Ureter (tissue), 1 donor: ENCODE measurements around the gene FNDC3B. TPM values are rescaled to one million over a fixed set of nuclear protein-coding genes. Genes with fewer than 3 reads are reported as not detected.

ENCODE experiments used
- DNase-seq: peaks from one replicate; pipeline ENCODE4 v3.0.0-alpha.2; 2020; ENCODE audit warnings: low spot score
- total RNA-seq: library from RNA; stranded (reverse); gene quantifications from one replicate; pipeline ENCODE4 v1.2.4, GENCODE V29; 2023
- donor health status: DM: yes; HTN: yes; CAD: no.

Gene FNDC3B
- total RNA-seq, 1 donor from 2014 or later, result 191 TPM

DNA sequence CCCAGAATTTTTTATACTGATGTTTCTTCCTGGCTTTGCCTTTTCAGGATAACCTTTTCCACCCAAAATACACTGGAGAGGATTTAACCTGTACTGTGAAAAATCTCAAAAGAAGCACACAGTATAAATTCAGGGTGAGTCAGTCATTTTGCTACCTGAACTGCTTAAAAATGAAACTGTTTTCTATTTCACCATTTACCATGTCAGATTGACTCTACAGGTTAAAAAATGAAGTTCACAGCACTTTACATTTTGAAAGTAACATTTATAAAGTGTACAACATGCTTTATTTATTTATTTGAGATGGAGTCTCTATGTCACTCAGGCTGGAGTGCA lies 293.6 kb downstream of the FNDC3B start:
- DNase-seq, result no peak

DNA sequence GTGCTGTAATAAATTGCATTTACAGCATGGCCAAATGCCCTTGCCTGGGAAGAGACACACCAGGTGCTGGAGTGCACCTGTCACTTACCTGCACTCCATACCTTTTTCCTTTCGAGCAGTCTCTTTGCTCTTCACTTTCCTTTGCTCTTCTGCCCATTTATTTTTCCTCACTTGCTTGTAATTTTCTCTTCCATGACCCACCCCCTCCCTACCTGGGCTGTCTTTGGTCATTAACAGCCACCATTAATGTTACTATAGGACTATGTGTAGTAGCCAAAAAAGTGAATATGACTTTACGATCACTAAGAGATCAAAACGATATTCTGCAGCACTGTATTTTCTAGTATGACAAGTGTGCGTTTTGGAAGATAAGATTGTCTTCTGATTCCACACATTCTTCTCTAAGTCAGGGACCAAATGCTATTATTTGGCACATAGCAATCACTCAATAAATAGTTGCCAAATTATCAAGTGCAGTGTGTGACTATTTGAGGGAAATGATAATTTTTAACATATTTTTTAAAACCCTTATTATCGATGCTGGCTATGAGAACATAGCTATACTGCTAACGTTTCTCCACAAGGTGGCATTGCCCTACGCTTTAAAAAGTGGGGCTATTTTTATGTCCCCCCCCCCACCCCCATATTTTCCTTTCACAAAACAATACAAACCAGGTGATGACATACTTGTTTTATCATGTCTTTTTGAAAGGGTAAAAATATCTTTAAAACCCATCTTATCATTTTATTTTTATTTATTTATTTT lies 294.5 kb downstream of the FNDC3B start:
- no peak for DNase-seq

GRCh38 chr3:172334671-172335207 lies 295.4 kb downstream of the FNDC3B start:
- no peak for DNase-seq

DNA sequence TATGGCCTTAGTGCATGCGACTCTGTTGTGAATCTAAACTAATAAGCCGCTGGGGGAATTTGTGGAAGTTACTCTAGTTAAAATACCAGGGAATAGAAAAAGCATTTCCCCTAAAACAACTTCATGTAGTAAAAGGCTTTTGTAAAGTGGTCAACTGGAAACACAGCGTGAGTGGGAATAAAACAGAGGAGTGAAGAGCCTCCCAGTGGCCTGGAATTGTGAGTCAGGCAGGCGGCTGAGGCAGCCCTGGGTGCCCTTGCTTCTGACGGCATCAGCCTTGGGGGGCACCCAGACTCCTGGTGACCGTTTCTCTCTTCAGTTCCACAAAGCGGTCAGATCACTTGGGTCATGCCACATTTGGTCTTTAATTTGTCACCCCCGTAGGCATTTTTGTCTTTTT lies 300.5 kb downstream of the FNDC3B start:
- no peak for DNase-seq

GRCh38 chr3:172340583-172340982 lies 301.2 kb downstream of the FNDC3B start:
- no peak for DNase-seq

DNA sequence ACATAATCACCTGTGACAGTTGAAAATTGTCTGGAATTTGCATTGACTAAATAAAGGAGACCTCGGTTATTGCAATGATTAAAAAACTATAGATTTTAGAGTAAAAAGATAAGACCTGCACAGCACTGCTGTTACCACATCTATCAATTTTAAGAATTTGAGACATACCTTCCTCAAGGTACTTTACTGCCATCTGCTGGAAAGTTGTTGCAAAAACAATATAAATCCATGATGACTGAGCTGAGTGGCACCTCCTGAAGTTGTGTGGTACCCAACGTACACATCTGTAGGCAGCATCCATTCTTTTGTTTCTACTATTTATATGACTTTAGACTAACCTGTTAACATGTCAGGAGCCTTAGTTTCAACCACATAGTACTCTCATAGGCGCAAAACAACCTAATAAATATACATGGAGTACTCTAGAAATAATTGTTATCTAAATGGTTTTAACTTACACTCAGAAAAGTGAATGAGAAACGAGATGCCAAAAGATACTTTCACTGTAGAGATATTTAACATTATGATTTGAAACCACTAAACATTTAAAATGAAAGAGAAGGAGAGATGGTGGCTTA lies 302.2 kb downstream of the FNDC3B start:
- DNase-seq, result no peak

- no peak for DNase-seq
Measured at GRCh38 chr3:172342097-172342659, 302.8 kb downstream of the FNDC3B start.

GRCh38 chr3:172343117-172343516 lies 303.7 kb downstream of the FNDC3B start:
- DNase-seq, result no peak

DNA sequence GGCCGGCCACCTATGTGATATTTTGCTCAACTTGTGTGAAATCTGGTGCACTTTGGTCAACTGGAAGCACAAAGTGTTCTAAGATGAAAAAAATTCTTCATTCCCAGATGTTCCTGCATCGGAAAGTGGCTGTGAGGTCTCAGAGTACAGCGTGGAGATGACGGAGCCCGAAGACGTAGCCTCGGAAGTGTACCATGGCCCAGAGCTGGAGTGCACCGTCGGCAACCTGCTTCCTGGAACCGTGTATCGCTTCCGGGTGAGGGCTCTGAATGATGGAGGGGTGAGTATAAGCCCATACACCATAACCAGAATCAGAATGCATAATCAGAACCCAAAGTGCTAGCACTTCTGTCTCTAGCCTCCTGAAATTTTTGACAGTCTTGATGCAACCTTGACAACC lies 304.6 kb downstream of the FNDC3B start:
- DNase-seq, result no peak

GRCh38 chr3:172346161-172346560 lies 306.8 kb downstream of the FNDC3B start:
- no peak for DNase-seq

DNA sequence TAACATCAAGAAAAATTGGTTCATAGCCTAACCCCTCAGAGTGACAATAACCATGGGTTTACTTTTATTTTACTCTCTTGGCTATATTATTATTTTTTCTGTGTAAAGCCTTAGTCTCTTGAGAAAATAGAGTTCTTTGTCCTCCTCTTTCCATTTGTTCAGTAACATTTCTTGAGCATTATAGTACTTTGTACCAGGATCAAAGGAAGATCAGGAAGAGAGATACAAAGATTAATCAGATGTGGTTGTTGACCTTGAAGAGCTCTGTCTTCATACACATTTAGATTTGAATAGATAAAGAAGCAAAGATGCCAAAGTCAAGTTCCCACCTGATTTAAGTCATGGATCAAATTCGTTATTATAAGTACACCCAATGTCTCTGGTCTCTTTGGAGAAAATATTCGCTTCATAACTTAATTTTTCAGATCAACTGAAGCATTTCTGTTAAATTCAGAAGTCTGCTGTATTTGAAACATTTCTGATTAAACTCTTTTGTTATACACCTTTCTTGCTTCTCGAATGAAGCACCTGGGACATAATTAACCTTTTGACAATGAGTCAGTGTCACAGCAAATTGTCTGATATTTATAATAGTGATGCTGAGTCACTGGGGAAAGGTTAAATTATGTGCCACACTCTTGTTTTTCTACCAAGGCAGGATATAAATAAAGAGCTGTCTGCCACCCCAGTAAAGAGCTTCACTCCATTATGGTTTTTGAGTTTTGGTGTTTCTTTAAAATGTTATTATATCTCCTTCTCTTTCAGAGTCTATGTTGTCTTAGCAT lies 308.7 kb downstream of the FNDC3B start:
- DNase-seq, result no peak

- DNase-seq, result no peak
Measured at GRCh38 chr3:172351895-172352466, 312.6 kb downstream of the FNDC3B start.

- no peak for DNase-seq
Measured at GRCh38 chr3:172352786-172353185, 313.4 kb downstream of the FNDC3B start.

DNA sequence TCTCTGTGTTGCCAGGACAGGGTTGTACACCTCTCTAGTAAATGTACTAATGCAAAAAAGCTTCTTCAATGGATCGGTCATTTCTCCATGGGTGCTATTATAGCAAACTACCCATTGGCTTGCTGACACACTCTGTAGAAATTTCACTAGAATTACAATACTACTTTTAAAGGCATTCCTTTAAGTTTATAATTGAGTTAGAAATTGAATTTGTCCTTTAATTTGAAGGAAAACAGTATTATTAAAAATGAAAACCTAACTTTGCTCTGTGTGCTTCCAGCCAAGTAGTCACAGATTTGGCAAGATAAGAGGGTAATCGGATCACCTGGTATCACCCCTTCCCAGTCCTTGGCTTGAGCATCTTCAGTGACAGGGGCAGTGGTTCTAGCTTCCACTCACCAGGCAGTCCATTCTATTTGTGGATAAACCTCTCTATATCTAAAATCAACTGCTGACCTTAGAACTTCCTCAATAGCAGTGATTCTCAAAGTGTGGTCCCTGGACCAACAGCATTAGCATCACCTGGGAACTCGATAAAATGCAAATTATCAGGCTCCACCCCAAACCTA lies 315.6 kb downstream of the FNDC3B start:
- DNase-seq, result no peak

- DNase-seq, result no peak
Measured at GRCh38 chr3:172355836-172356235, 316.5 kb downstream of the FNDC3B start.

GRCh38 chr3:172356427-172356826 lies 317.0 kb downstream of the FNDC3B start:
- no peak for DNase-seq

GRCh38 chr3:172357850-172358754 lies 318.7 kb downstream of the FNDC3B start:
- DNase-seq, result no peak

GRCh38 chr3:172359231-172359630 lies 319.9 kb downstream of the FNDC3B start:
- DNase-seq, result no peak

DNA sequence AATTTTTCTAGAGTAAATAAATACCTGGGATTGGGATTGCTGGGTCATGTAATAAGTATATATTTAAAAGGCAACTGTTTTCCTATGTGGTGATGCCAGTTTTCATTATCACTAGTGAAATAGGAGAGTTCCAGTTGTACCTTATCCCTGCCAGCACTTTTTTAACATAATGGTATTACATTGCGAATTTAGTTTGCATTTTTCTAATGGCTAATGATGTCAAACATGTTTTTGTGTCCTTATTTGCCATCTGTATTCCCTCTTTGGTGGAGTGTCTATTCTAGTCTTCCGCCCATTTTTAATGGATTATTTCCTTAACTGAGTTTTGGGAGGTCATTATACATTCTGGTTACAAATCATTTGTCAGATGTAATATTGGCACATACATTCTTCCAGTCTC lies 320.6 kb downstream of the FNDC3B start:
- DNase-seq, result no peak

DNA sequence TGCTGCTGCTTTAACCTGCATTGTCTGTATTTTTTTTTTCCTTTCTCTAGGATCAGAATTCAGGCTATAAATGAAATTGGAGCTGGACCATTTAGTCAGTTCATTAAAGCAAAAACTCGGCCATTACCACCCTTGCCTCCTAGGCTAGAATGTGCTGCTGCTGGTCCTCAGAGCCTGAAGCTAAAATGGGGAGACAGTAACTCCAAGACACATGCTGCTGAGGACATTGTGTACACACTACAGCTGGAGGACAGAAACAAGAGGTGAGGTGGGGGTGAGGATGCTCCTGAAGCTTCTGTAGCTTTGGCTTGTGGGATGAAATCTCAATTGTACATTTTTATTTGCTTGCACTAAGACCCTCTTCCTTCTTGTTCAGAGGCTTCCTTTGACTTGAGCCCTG lies 323.2 kb downstream of the FNDC3B start:
- no peak for DNase-seq
